ENCODE measurements around the gene ZMYND12. TPM values are rescaled to one million over a fixed set of nuclear protein-coding genes. Genes with fewer than 3 reads are reported as not detected.

ZMYND12 gene
- polyA plus RNA-seq, 1 of the 3 experiments (the other 2 are of a cell fraction), result 0.18 TPM

DNA sequence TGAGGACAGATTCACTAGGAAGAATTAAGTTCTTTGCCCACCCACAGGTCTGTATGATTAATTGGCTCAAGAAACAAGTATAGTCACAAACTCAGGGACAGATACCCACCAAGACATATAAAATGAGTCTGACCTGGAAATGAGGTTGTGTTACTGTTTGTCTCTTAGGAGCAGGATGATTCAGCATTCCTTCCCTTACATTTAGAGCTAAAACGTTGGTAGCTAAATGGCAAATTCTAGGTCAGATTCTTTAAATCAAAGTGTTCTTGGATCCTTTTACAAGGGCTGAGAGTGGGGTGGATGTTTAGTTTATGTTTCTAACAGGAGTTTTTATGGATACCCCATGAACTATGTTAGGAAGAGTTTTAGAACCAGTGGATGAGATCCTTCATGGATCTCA is 70.5 kb downstream of the ZMYND12 start:
- no peak overlapping the region for H3K4me2 ChIP-seq
- H3K4me3 ChIP-seq (ENCODE audit: low read depth in 2 of 2, low read length in 1 of 2), result no peak overlapping the region
- H4K20me1 ChIP-seq (ENCODE audit: insufficient read depth), result no peaks in the 10 kb centered on the region
- no peaks in the 10 kb centered on the region for H3K9me3 ChIP-seq
- H3K79me2 ChIP-seq (ENCODE audit: insufficient read depth), result no peaks in the 10 kb centered on the region
- H3K27me3 ChIP-seq (ENCODE audit: insufficient read depth), result peaks cover 10% of the 10 kb centered on the region; the same call in 1 of the 2 replicates
- no peaks in the 10 kb centered on the region for H3K9me2 ChIP-seq
- TF ChIP-seq USF1 (IDR thresholded peaks at IDR 0.05; ENCODE audit: borderline replicate concordance, low read depth) (no peak), FOXJ3 (CRISPR knock-in tag; IDR thresholded peaks at IDR 0.05) (no peak), TAF1 (IDR thresholded peaks at IDR 0.05; ENCODE audit: borderline replicate concordance, low read depth, low read length) (no peak)
- H2AFZ ChIP-seq (ENCODE audit: low read depth), result no peak overlapping the region
- no peaks in the 10 kb centered on the region for H3F3A ChIP-seq (replicated peaks; ENCODE audit: insufficient read depth)
- no peak overlapping the region for H3K27ac ChIP-seq (ENCODE audit: low read depth in 2 of 2, low read length in 1 of 2)
- 36% methylated on average over 1 of the region's 1 CpG for WGBS (ENCODE audit: low lambda C conversion rate)
- H3K36me3 ChIP-seq (replicated peaks in 1 of 2; ENCODE audit: control insufficient read depth in 1 of 2, insufficient read depth in 2 of 2, low read length in 1 of 2), result no peaks in the 10 kb centered on the region
- no peak for DNase-seq
- peaks cover 0 to 5% of the 10 kb centered on the region in 2 experiments; a peak in 2 of 4 replicates for H3K4me1 ChIP-seq (ENCODE audit: control insufficient read depth in 1 of 2, insufficient read depth in 2 of 2, low read depth in 1 of 2, low read length in 1 of 2)
- POLR2A ChIA-PET, result no interaction called here
- H3K9ac ChIP-seq, result no peak overlapping the region
- CTCF ChIA-PET, result no interaction called here

DNA sequence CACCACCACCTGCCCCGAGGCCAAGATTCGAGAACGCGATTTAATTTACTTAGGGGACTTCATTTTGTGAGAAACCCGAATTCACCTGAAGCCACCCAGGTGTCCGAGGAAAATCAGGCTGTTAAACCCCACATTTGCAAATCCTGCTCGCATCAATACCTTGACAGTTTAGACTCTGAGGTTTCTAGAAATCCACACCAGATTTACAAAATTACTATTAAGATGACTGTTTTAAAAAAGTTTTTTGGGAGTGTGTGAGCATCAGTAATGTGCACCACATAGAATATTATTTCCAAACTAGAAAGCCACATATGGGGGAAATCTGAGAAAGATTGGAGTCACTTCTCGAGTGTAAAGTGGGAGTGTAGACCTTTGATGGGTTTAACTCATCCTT is 74.5 kb downstream of the ZMYND12 start:
- no peak for DNase-seq
- no peak overlapping the region for H3K9ac ChIP-seq
- H3K9me2 ChIP-seq, result no peaks in the 10 kb centered on the region
- no peaks in the 10 kb centered on the region for H3K9me3 ChIP-seq
- H3F3A ChIP-seq (replicated peaks; ENCODE audit: insufficient read depth), result no peaks in the 10 kb centered on the region
- peak overlapping the region; percentile 52 to 67; a peak in 3 of 4 replicates for H3K4me3 ChIP-seq (ENCODE audit: low read depth in 2 of 2, low read length in 1 of 2)
- no peak overlapping the region for H2AFZ ChIP-seq (ENCODE audit: low read depth)
- 10% methylated on average over 8 of the region's 8 CpGs for WGBS (ENCODE audit: low lambda C conversion rate)
- TF ChIP-seq POLR2AphosphoS5 (IDR thresholded peaks at IDR 0.05; ENCODE audit: low read depth, low read length) (no peak), MEF2A (IDR thresholded peaks at IDR 0.05; ENCODE audit: borderline replicate concordance, low read depth) (no peak), JUND (IDR thresholded peaks at IDR 0.05) (no peak), RCOR1 (IDR thresholded peaks at IDR 0.05; ENCODE audit: low read length) (no peak), ZBTB33 (IDR thresholded peaks at IDR 0.05; ENCODE audit: borderline replicate concordance, low read depth) (no peak), USF2 (IDR thresholded peaks at IDR 0.05; ENCODE audit: borderline replicate concordance, low read depth, low read length) (no peak), NFIC (IDR thresholded peaks at IDR 0.05; ENCODE audit: borderline replicate concordance) (no peak), GATA2 (CRISPR knock-in tag; IDR thresholded peaks at IDR 0.05) (no peak), EP300 (IDR thresholded peaks at IDR 0.05; ENCODE audit: borderline replicate concordance in 1 of 2, low read depth in 1 of 2, low read length in 1 of 2) (no peak), USF1 (IDR thresholded peaks at IDR 0.05; ENCODE audit: borderline replicate concordance, low read depth) (no peak), GABPA (IDR thresholded peaks at IDR 0.05; ENCODE audit: low read depth) (no peak), RFX5 (IDR thresholded peaks at IDR 0.05; ENCODE audit: low read length) (no peak)
- TF ChIP-seq, protein P1, sequence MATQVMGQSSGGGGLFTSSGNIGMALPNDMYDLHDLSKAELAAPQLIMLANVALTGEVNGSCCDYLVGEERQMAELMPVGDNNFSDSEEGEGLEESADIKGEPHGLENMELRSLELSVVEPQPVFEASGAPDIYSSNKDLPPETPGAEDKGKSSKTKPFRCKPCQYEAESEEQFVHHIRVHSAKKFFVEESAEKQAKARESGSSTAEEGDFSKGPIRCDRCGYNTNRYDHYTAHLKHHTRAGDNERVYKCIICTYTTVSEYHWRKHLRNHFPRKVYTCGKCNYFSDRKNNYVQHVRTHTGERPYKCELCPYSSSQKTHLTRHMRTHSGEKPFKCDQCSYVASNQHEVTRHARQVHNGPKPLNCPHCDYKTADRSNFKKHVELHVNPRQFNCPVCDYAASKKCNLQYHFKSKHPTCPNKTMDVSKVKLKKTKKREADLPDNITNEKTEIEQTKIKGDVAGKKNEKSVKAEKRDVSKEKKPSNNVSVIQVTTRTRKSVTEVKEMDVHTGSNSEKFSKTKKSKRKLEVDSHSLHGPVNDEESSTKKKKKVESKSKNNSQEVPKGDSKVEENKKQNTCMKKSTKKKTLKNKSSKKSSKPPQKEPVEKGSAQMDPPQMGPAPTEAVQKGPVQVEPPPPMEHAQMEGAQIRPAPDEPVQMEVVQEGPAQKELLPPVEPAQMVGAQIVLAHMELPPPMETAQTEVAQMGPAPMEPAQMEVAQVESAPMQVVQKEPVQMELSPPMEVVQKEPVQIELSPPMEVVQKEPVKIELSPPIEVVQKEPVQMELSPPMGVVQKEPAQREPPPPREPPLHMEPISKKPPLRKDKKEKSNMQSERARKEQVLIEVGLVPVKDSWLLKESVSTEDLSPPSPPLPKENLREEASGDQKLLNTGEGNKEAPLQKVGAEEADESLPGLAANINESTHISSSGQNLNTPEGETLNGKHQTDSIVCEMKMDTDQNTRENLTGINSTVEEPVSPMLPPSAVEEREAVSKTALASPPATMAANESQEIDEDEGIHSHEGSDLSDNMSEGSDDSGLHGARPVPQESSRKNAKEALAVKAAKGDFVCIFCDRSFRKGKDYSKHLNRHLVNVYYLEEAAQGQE (IDR thresholded peaks at IDR 0.05; ENCODE audit: low read depth, low read length), result no peak
- TF ChIP-seq, protein P2, sequence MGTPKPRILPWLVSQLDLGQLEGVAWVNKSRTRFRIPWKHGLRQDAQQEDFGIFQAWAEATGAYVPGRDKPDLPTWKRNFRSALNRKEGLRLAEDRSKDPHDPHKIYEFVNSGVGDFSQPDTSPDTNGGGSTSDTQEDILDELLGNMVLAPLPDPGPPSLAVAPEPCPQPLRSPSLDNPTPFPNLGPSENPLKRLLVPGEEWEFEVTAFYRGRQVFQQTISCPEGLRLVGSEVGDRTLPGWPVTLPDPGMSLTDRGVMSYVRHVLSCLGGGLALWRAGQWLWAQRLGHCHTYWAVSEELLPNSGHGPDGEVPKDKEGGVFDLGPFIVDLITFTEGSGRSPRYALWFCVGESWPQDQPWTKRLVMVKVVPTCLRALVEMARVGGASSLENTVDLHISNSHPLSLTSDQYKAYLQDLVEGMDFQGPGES (IDR thresholded peaks at IDR 0.05; ENCODE audit: low read depth, low read length), result no peak
- H3K27me3 ChIP-seq (ENCODE audit: insufficient read depth), result peaks cover 10% of the 10 kb centered on the region; the same call in 1 of the 2 replicates
- no peaks in the 10 kb centered on the region for H4K20me1 ChIP-seq (ENCODE audit: insufficient read depth)
- peaks cover 0 to 9% of the 10 kb centered on the region in 2 experiments; a peak in 2 of 4 replicates for H3K4me1 ChIP-seq (ENCODE audit: control insufficient read depth in 1 of 2, insufficient read depth in 2 of 2, low read depth in 1 of 2, low read length in 1 of 2)
- POLR2A ChIA-PET, result interaction anchor here (0.7 kb wide), 1 partner anchor 81 kb away, joined by 4 read pairs; the partner anchor contains the start of gene CCDC30
- no peaks in the 10 kb centered on the region for H3K36me3 ChIP-seq (replicated peaks in 1 of 2; ENCODE audit: control insufficient read depth in 1 of 2, insufficient read depth in 2 of 2, low read length in 1 of 2)
- no peaks in the 10 kb centered on the region for H3K79me2 ChIP-seq (ENCODE audit: insufficient read depth)
- H3K4me2 ChIP-seq, result peak overlapping the region; percentile 84
- CTCF ChIA-PET, result interaction anchor here (0.7 kb wide), 1 partner anchor 37 kb away, joined by 3 read pairs; no protein-coding TSS in a partner anchor
- peak overlapping the region in 1 of 2 experiments; percentile 81; a peak in 1 of 4 replicates for H3K27ac ChIP-seq (ENCODE audit: low read depth in 2 of 2, low read length in 1 of 2)

Data from SK-N-SH (cell line).